Trophoblast cell (in vitro differentiated cells and primary cell): ENCODE data around the gene MRTFB.

Experiments used
- DNase-seq, 2 donors: peaks; one replicate each; pipeline ENCODE4 v3.0.0-alpha.2; 2016
- H2AFZ ChIP-seq: 2 replicates; pipeline ENCODE4 v1.6.1; 2013; ENCODE audit warnings: low read length, moderate library complexity, mild to moderate bottlenecking; ENCODE audit not compliant: insufficient read depth, poor library complexity
- H2AK5ac ChIP-seq: 2 replicates; pipeline ENCODE4 v1.6.1; 2013; ENCODE audit warnings: mild to moderate bottlenecking, low read length
- H2BK120ac ChIP-seq: 2 replicates; pipeline ENCODE4 v1.6.1; 2013; ENCODE audit warnings: low read length, mild to moderate bottlenecking, moderate library complexity; ENCODE audit not compliant: insufficient read depth, poor library complexity
- H2BK12ac ChIP-seq: 2 replicates; pipeline ENCODE4 v1.6.1; 2013; ENCODE audit warnings: mild to moderate bottlenecking, low read length, moderate library complexity
- H2BK5ac ChIP-seq: 2 replicates; pipeline ENCODE4 v1.6.1; 2013; ENCODE audit warnings: low read length, low read depth, moderate library complexity, mild to moderate bottlenecking; ENCODE audit not compliant: poor library complexity
- H3K14ac ChIP-seq: 2 replicates; pipeline ENCODE4 v1.6.1; 2013; ENCODE audit warnings: mild to moderate bottlenecking, low read length
- H3K18ac ChIP-seq: 2 replicates; pipeline ENCODE4 v1.6.1; 2013; ENCODE audit warnings: mild to moderate bottlenecking, low read length
- H3K23ac ChIP-seq: 2 replicates; pipeline ENCODE4 v1.6.1; 2013; ENCODE audit warnings: low read length
- H3K27ac ChIP-seq: 2 replicates; pipeline ENCODE4 v1.5.1; 2013; ENCODE audit warnings: low read depth, mild to moderate bottlenecking, inconsistent platforms, low read length, moderate library complexity
- H3K27me3 ChIP-seq: 2 replicates; pipeline ENCODE4 v1.6.1; 2013; ENCODE audit warnings: inconsistent platforms, mild to moderate bottlenecking, low read length, moderate library complexity; ENCODE audit not compliant: insufficient read depth
- H3K36me3 ChIP-seq, 2 experiments: 1 replicate in 1 of 2; 2 replicates in 1 of 2; pipeline ENCODE4 v1.6.1; 2013; ENCODE audit warnings: low read length in 2 of 2, mild to moderate bottlenecking in 2 of 2, moderate library complexity in 1 of 2; ENCODE audit not compliant: insufficient read depth in 2 of 2, control insufficient read depth in 1 of 2
- H3K4ac ChIP-seq: 2 replicates; pipeline ENCODE4 v1.6.1; 2013; ENCODE audit warnings: low read depth, mild to moderate bottlenecking, low read length, moderate library complexity
- H3K4me1 ChIP-seq, 2 experiments: 1 replicate in 1 of 2; 2 replicates in 1 of 2; pipeline ENCODE4 v1.6.1; 2013; ENCODE audit warnings: low read length in 2 of 2, mild to moderate bottlenecking in 2 of 2, moderate library complexity in 1 of 2; ENCODE audit not compliant: insufficient read depth in 2 of 2, control insufficient read depth in 1 of 2
- H3K4me2 ChIP-seq: 2 replicates; pipeline ENCODE4 v1.6.1; 2013; ENCODE audit warnings: inconsistent platforms, mild to moderate bottlenecking, low read length, moderate library complexity
- H3K4me3 ChIP-seq: 2 replicates; pipeline ENCODE4 v1.5.1; 2013; ENCODE audit warnings: mild to moderate bottlenecking, low read depth, low read length, inconsistent platforms
- H3K79me1 ChIP-seq: one replicate; pipeline ENCODE4 v1.6.1; 2013; ENCODE audit warnings: low read length
- H3K79me2 ChIP-seq: 2 replicates; pipeline ENCODE4 v1.6.1; 2013; ENCODE audit warnings: low read length, mild to moderate bottlenecking; ENCODE audit not compliant: control insufficient read depth, insufficient read depth, poor library complexity
- H3K9ac ChIP-seq: 2 replicates; pipeline ENCODE4 v1.6.1; 2013; ENCODE audit warnings: mild to moderate bottlenecking, low read length
- H3K9me3 ChIP-seq: 2 replicates; pipeline ENCODE4 v1.6.1; 2013; ENCODE audit warnings: low read depth, mild to moderate bottlenecking, control low read depth, inconsistent platforms, low read length; ENCODE audit not compliant: insufficient read depth
- H4K12ac ChIP-seq: 2 replicates; pipeline ENCODE4 v1.6.1; 2013; ENCODE audit warnings: low read depth, mild to moderate bottlenecking, low read length, moderate library complexity
- H4K8ac ChIP-seq: 2 replicates; pipeline ENCODE4 v1.6.1; 2013; ENCODE audit warnings: low read depth, mild to moderate bottlenecking, low read length, moderate library complexity
- H4K91ac ChIP-seq: one replicate; pipeline ENCODE4 v1.6.1; 2013; ENCODE audit warnings: low read depth, mild to moderate bottlenecking, low read length, moderate library complexity
- WGBS: extraction: QIAGEN DNeasy Blood & Tissue Kit; methylation state at CpG from one replicate; pipeline ENCODE4 v1.1.7; 2013; ENCODE audit warnings: missing lambda C conversion rate; ENCODE audit not compliant: insufficient read length, insufficient coverage; ENCODE audit errors: extremely low coverage; 5-methylcytosine and 5-hydroxymethylcytosine counted together

MRTFB gene

GRCh38 chr16:14125000-14125681, 54.0 kb downstream of the MRTFB start:
- WGBS = no CpG with 5 or more reads among the region's 5 CpGs
- DNase-seq = no peak
- H3K27me3 ChIP-seq = no peaks in the 10 kb centered on the region
- no peak overlapping the region for H2AFZ ChIP-seq
- no peak overlapping the region for H3K18ac ChIP-seq
- H3K36me3 ChIP-seq = no peaks in the 10 kb centered on the region
- H3K27ac ChIP-seq = no peak overlapping the region
- no peak overlapping the region for H3K4me3 ChIP-seq
- H2AK5ac ChIP-seq = no peak overlapping the region
- H3K23ac ChIP-seq = no peak overlapping the region
- H3K4ac ChIP-seq = no peak overlapping the region
- H3K4me1 ChIP-seq = peaks cover 0 to 3% of the 10 kb centered on the region in 2 experiments
- H2BK120ac ChIP-seq = no peak overlapping the region
- no peak overlapping the region for H3K14ac ChIP-seq
- no peak overlapping the region for H3K9ac ChIP-seq
- no peak overlapping the region for H4K91ac ChIP-seq
- no peak overlapping the region for H2BK5ac ChIP-seq
- H4K8ac ChIP-seq = no peak overlapping the region
- H4K12ac ChIP-seq = no peak overlapping the region
- H3K79me1 ChIP-seq = no peaks in the 10 kb centered on the region
- no peak overlapping the region for H3K4me2 ChIP-seq
- H3K9me3 ChIP-seq = no peaks in the 10 kb centered on the region
- no peak overlapping the region for H2BK12ac ChIP-seq
- no peaks in the 10 kb centered on the region for H3K79me2 ChIP-seq

- no peak overlapping the region for H2BK12ac ChIP-seq
- H2AFZ ChIP-seq = no peak overlapping the region
- H3K9ac ChIP-seq = no peak overlapping the region
- peaks cover 0 to 3% of the 10 kb centered on the region in 2 experiments for H3K4me1 ChIP-seq
- no peak overlapping the region for H3K18ac ChIP-seq
- H3K79me2 ChIP-seq = no peaks in the 10 kb centered on the region
- no peak overlapping the region for H2AK5ac ChIP-seq
- H4K12ac ChIP-seq = no peak overlapping the region
- H3K4me2 ChIP-seq = no peak overlapping the region
- DNase-seq = no peak
- no peak overlapping the region for H3K14ac ChIP-seq
- H3K79me1 ChIP-seq = no peaks in the 10 kb centered on the region
- H3K9me3 ChIP-seq = no peaks in the 10 kb centered on the region
- H4K91ac ChIP-seq = no peak overlapping the region
- H3K27me3 ChIP-seq = no peaks in the 10 kb centered on the region
- H4K8ac ChIP-seq = no peak overlapping the region
- H2BK120ac ChIP-seq = no peak overlapping the region
- no peaks in the 10 kb centered on the region for H3K36me3 ChIP-seq
- WGBS = no CpG with 5 or more reads among the region's 3 CpGs
- H2BK5ac ChIP-seq = no peak overlapping the region
- H3K4me3 ChIP-seq = no peak overlapping the region
- no peak overlapping the region for H3K23ac ChIP-seq
- no peak overlapping the region for H3K27ac ChIP-seq
- no peak overlapping the region for H3K4ac ChIP-seq
Observed at GRCh38 chr16:14125708-14126107, 54.6 kb downstream of the MRTFB start.

GRCh38 chr16:14128097-14128496, 57.0 kb downstream of the MRTFB start:
- Histone ChIP-seq H3K23ac (no peak overlapping the region), H3K4me2 (no peak overlapping the region), H4K91ac (no peak overlapping the region), H3K27me3 (no peaks in the 10 kb centered on the region), H2AFZ (no peak overlapping the region), H3K36me3 (no peaks in the 10 kb centered on the region), H2BK120ac (no peak overlapping the region), H3K4me3 (no peak overlapping the region), H3K4ac (no peak overlapping the region), H3K9me3 (no peaks in the 10 kb centered on the region), H3K14ac (no peak overlapping the region), H3K79me1 (no peaks in the 10 kb centered on the region), H2BK5ac (no peak overlapping the region), H3K27ac (no peak overlapping the region), H3K18ac (no peak overlapping the region), H3K4me1 (peaks cover 0 to 3% of the 10 kb centered on the region in 2 experiments), H2AK5ac (no peak overlapping the region), H3K9ac (no peak overlapping the region), H3K79me2 (no peaks in the 10 kb centered on the region), H2BK12ac (no peak overlapping the region), H4K12ac (no peak overlapping the region), H4K8ac (no peak overlapping the region)
- no peak for DNase-seq
- WGBS = no CpG with 5 or more reads among the region's 5 CpGs

- Histone ChIP-seq H3K27me3 (no peaks in the 10 kb centered on the region), H4K8ac (no peak overlapping the region), H3K23ac (no peak overlapping the region), H2BK5ac (no peak overlapping the region), H2AK5ac (no peak overlapping the region), H3K36me3 (no peaks in the 10 kb centered on the region), H3K4me3 (no peak overlapping the region), H3K9ac (no peak overlapping the region), H3K14ac (no peak overlapping the region), H3K79me1 (no peaks in the 10 kb centered on the region), H3K4ac (no peak overlapping the region), H4K91ac (no peak overlapping the region), H3K4me1 (peaks cover 0 to 3% of the 10 kb centered on the region in 2 experiments), H3K18ac (no peak overlapping the region), H4K12ac (no peak overlapping the region), H3K79me2 (no peaks in the 10 kb centered on the region), H3K4me2 (no peak overlapping the region), H2AFZ (no peak overlapping the region), H2BK12ac (no peak overlapping the region), H2BK120ac (no peak overlapping the region), H3K27ac (no peak overlapping the region), H3K9me3 (no peaks in the 10 kb centered on the region)
- no peak for DNase-seq
- no CpG with 5 or more reads among the region's 5 CpGs for WGBS
Observed at GRCh38 chr16:14129502-14129901, 58.4 kb downstream of the MRTFB start.
